ENCODE results near the gene FAM120B.
"Not testable (repeated sequence)": the region's sequence is repeated elsewhere in the genome, so short reads cannot be mapped to it uniquely, and the experiment has no call there.

Gene FAM120B

DNA sequence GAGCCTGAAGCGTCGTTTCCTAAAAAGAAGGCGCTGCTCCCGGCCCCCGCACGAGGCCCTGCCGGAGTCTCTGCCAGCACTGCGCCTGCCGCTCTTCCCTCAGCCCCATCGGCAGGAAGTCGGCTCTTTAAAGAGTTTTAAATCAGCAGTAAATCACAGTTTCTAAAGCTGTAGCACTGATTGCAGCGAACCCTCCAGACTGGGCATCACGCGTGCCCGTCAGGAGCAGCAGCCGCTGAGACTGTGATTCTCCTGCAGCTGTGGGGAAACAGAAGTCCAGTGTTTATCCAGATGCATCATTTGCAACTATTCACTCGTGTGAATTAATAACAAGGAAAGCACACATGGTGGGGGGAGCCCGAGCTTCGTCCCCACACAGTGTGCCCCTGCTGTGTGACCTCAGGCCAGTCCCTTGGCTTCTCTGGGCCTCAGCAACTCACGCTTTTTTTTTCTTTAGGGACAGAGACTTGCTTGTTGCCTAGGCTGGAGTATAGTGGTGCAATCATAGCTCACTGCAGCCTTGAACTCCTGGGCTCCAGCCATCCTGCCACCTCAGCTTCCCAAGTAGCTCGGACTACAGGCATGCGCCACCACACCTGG is 44.0 kb upstream of the FAM120B start:
- no peak overlapping the region for H3K4me3 ChIP-seq
- TF ChIP-seq, protein P1, sequence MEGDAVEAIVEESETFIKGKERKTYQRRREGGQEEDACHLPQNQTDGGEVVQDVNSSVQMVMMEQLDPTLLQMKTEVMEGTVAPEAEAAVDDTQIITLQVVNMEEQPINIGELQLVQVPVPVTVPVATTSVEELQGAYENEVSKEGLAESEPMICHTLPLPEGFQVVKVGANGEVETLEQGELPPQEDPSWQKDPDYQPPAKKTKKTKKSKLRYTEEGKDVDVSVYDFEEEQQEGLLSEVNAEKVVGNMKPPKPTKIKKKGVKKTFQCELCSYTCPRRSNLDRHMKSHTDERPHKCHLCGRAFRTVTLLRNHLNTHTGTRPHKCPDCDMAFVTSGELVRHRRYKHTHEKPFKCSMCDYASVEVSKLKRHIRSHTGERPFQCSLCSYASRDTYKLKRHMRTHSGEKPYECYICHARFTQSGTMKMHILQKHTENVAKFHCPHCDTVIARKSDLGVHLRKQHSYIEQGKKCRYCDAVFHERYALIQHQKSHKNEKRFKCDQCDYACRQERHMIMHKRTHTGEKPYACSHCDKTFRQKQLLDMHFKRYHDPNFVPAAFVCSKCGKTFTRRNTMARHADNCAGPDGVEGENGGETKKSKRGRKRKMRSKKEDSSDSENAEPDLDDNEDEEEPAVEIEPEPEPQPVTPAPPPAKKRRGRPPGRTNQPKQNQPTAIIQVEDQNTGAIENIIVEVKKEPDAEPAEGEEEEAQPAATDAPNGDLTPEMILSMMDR (IDR thresholded peaks at IDR 0.05): no peak
- no peak overlapping the region for H3K27ac ChIP-seq
- DNase-seq (ENCODE audit: low spot score): no peak

DNA sequence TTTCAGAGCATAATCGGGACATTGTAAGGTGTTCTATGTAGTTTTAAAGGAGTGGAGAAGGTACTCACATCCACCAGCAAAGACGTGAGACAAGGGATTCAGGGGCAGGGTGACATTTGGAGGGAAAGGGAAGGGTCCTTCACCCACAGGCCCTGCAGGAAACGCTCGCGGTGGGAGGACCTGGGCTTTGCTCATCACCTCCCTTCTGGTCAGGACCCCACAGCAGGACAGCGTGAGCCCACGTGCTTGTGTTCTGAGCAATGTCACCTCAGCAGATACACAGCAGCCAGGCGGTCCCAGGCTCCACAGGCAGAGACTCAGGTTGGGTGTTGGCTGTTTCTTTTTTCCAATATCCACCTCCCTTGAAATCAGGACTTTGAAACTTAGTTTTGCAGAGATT is 43.1 kb upstream of the FAM120B start:
- TF ChIP-seq, protein P1 (IDR thresholded peaks at IDR 0.05): no peak
- no peak overlapping the region for H3K27ac ChIP-seq
- no peak overlapping the region for H3K4me3 ChIP-seq
- DNase-seq (ENCODE audit: low spot score): no peak

- DNase-seq (ENCODE audit: low spot score): no peak
- TF ChIP-seq, protein P1 (IDR thresholded peaks at IDR 0.05): no peak
- Histone ChIP-seq H3K27ac (no peak overlapping the region), H3K4me3 (no peak overlapping the region)
These were observed 42.5 kb upstream of the FAM120B start for GRCh38 chr6:170264086-170264485.

- H3K27ac ChIP-seq; H3K4me3 ChIP-seq; DNase-seq (ENCODE audit: low spot score): not testable (repeated sequence)
These were observed 41.9 kb upstream of the FAM120B start for GRCh38 chr6:170264644-170265043.

- Histone ChIP-seq H3K4me3 (no peak overlapping the region), H3K27ac (no peak overlapping the region)
- no peak for DNase-seq (ENCODE audit: low spot score)
- TF ChIP-seq, protein P1 (IDR thresholded peaks at IDR 0.05): no peak
These were observed 40.9 kb upstream of the FAM120B start for GRCh38 chr6:170265655-170266054.

GRCh38 chr6:170266061-170266825 is 40.3 kb upstream of the FAM120B start:
- Histone ChIP-seq H3K4me3 (no peak overlapping the region), H3K27ac (no peak overlapping the region)
- TF ChIP-seq, protein P1 (IDR thresholded peaks at IDR 0.05): no peak
- no peak for DNase-seq (ENCODE audit: low spot score)

- Histone ChIP-seq H3K27ac (no peak overlapping the region), H3K4me3 (no peak overlapping the region)
- DNase-seq (ENCODE audit: low spot score): no peak
- TF ChIP-seq, protein P1 (IDR thresholded peaks at IDR 0.05): no peak
These were observed 38.9 kb upstream of the FAM120B start for GRCh38 chr6:170267688-170268087.
